Sigmoid colon (tissue), 7 donors: ENCODE results near the gene DCBLD2. TPM values are rescaled to one million over a fixed set of nuclear protein-coding genes. Genes with fewer than 3 reads are reported as not detected.

Source experiments
- DNase-seq: peaks from one replicate; pipeline ENCODE4 v3.0.0-alpha.2; 2019
- H3K27ac ChIP-seq, 4 donors: fragments of 200-600 bp; sonication (generic); one replicate each; pipeline ENCODE4 v1.5.1; 2016 to 2019; ENCODE audit warnings: mild to moderate bottlenecking in 1 of 4
- H3K27me3 ChIP-seq, 3 donors: fragments of 200-600 bp; sonication (generic); one replicate each; pipeline ENCODE4 v1.5.1; 2019; ENCODE audit warnings: mild to moderate bottlenecking in 1 of 3
- H3K36me3 ChIP-seq, 4 donors: fragments of 200-600 bp; sonication (generic); one replicate each; pipeline ENCODE4 v1.5.1; 2016 to 2019
- H3K4me1 ChIP-seq, 4 donors: fragments of 200-600 bp; sonication (generic); one replicate each; pipeline ENCODE4 v1.5.1; 2017 to 2019
- H3K4me3 ChIP-seq, 4 donors: fragments of 200-600 bp; sonication (generic); one replicate each; pipeline ENCODE4 v1.5.1; 2017 to 2019; ENCODE audit warnings: mild to moderate bottlenecking in 2 of 4, moderate library complexity in 1 of 4
- H3K9me3 ChIP-seq, 4 donors: fragments of 200-600 bp in 3 of 4; sonication (generic) in 3 of 4; one replicate each; pipeline versions ENCODE4 v1.5.1 to v1.6.1; 2013 to 2019
- CTCF ChIP-seq, 4 experiments: fragments of 450-650 bp in 3 of 4; fragments of 200-600 bp in 1 of 4; IDR thresholded peaks; one replicate each; pipeline ENCODE4 v1.5.1; 2016 to 2019; ENCODE audit warnings: antibody characterized with exemption in 4 of 4, mild to moderate bottlenecking in 3 of 4, moderate library complexity in 2 of 4
- EP300 ChIP-seq, 4 donors: sonication (generic); formaldehyde crosslinking; IDR thresholded peaks; one replicate each; pipeline ENCODE4 v1.6.1; 2017; ENCODE audit warnings: antibody characterized with exemption in 4 of 4
- POLR2A ChIP-seq, 2 donors: fragments of 450-650 bp; IDR thresholded peaks; one replicate each; pipeline ENCODE4 v1.6.1; 2016; ENCODE audit warnings: antibody characterized with exemption in 2 of 2, mild to moderate bottlenecking in 2 of 2, moderate library complexity in 2 of 2
- POLR2AphosphoS5 ChIP-seq, 4 donors: sonication (generic); formaldehyde crosslinking; IDR thresholded peaks; one replicate each; pipeline ENCODE4 v1.6.1; 2017; ENCODE audit warnings: antibody characterized with exemption in 4 of 4
- WGBS, 2 donors: extraction: QIAGEN DNeasy Blood & Tissue Kit; methylation state at CpG; one replicate each; pipeline ENCODE4 v1.1.7; 2013; 5-methylcytosine and 5-hydroxymethylcytosine counted together
- intact Hi-C: fragments of 100-400 bp; cut with DNase I; formaldehyde crosslinking; loops from one replicate; pipeline ENCODE4 v1.15.1; 2023
- polyA plus RNA-seq, 3 donors: library from polyadenylated mRNA; stranded (reverse); fragments of 200-250 nt; gene quantifications; one replicate each; pipeline ENCODE4 v1.2.3, GENCODE V29; 2013
- total RNA-seq, 4 donors: library from RNA; depleted of rRNA; stranded (reverse); fragments of >200 nt; gene quantifications; one replicate each; pipeline ENCODE4 v1.1.0, GENCODE V29; 2016
- donor health status: healthy with polysubstance abuse.
- donor health status: Bipolar disorder and iron deficiency.
- donor health status: healthy.

The DCBLD2 gene
- total and polyA plus RNA-seq, 7 donors: 1.2 to 56.5 (median 38.8) TPM

GRCh38 chr3:98921957-98922356, 20.5 kb upstream of the DCBLD2 start:
- 83% methylated on average over 2 of the region's 2 CpGs for WGBS, 2 donors
- intact Hi-C loops: no loop called here

GRCh38 chr3:98920166-98920565, 18.7 kb upstream of the DCBLD2 start:
- TF ChIP-seq POLR2A (IDR thresholded peaks at IDR 0.05) (no peak), EP300 (IDR thresholded peaks at IDR 0.05) (no peak), POLR2AphosphoS5 (IDR thresholded peaks at IDR 0.05) (no peak), CTCF (IDR thresholded peaks at IDR 0.05) (no peak)
- H3K27me3 ChIP-seq: no peaks in the 10 kb centered on the region
- DNase-seq: no peak
- H3K27ac ChIP-seq: no peak overlapping the region
- intact Hi-C loops: no loop called here
- H3K4me1 ChIP-seq: peaks cover 0 to 15% (median 5%) of the 10 kb centered on the region in 4 donors
- H3K36me3 ChIP-seq: no peaks in the 10 kb centered on the region
- H3K4me3 ChIP-seq: no peak overlapping the region
- H3K9me3 ChIP-seq: no peaks in the 10 kb centered on the region
- 97 to 98% methylated on average over 2 of the region's 2 CpGs for WGBS, 2 donors

More at GRCh38 chr3:98921957-98922356, 20.5 kb upstream of the DCBLD2 start:
- Histone ChIP-seq H3K4me1 (peaks cover 0 to 15% (median 5%) of the 10 kb centered on the region in 4 donors), H3K27me3 (no peaks in the 10 kb centered on the region), H3K9me3 (no peaks in the 10 kb centered on the region), H3K27ac (no peak overlapping the region), H3K36me3 (no peaks in the 10 kb centered on the region), H3K4me3 (no peak overlapping the region)
- DNase-seq: no peak
- TF ChIP-seq POLR2A (IDR thresholded peaks at IDR 0.05): no peak
- TF ChIP-seq CTCF (IDR thresholded peaks at IDR 0.05): no peak
- TF ChIP-seq POLR2AphosphoS5 (IDR thresholded peaks at IDR 0.05): no peak
- no peak for TF ChIP-seq EP300 (IDR thresholded peaks at IDR 0.05)

- DNase-seq: no peak
- intact Hi-C loops: no loop called here
- no peak overlapping the region for H3K4me3 ChIP-seq
- H3K27ac ChIP-seq: no peak overlapping the region
- no peak for TF ChIP-seq POLR2AphosphoS5 (IDR thresholded peaks at IDR 0.05)
- TF ChIP-seq CTCF (IDR thresholded peaks at IDR 0.05): no peak
- no peak for TF ChIP-seq POLR2A (IDR thresholded peaks at IDR 0.05)
- TF ChIP-seq EP300 (IDR thresholded peaks at IDR 0.05): no peak
- no peaks in the 10 kb centered on the region for H3K27me3 ChIP-seq
- no peaks in the 10 kb centered on the region for H3K9me3 ChIP-seq
- peaks cover 0 to 15% (median 5%) of the 10 kb centered on the region in 4 donors for H3K4me1 ChIP-seq
- no peaks in the 10 kb centered on the region for H3K36me3 ChIP-seq
Observed at GRCh38 chr3:98918586-98918985, 17.1 kb upstream of the DCBLD2 start.

- H3K9me3 ChIP-seq: no peaks in the 10 kb centered on the region
- no peaks in the 10 kb centered on the region for H3K27me3 ChIP-seq
- TF ChIP-seq POLR2A (IDR thresholded peaks at IDR 0.05) (no peak), EP300 (IDR thresholded peaks at IDR 0.05) (no peak), CTCF (IDR thresholded peaks at IDR 0.05) (no peak), POLR2AphosphoS5 (IDR thresholded peaks at IDR 0.05) (no peak)
- intact Hi-C loops: no loop called here
- H3K27ac ChIP-seq: no peak overlapping the region
- 78 to 83% methylated on average over 1 of the region's 1 CpG for WGBS, 2 donors
- H3K4me3 ChIP-seq: no peak overlapping the region
- DNase-seq: no peak
- peaks cover 0 to 15% (median 5%) of the 10 kb centered on the region in 4 donors for H3K4me1 ChIP-seq
- H3K36me3 ChIP-seq: no peaks in the 10 kb centered on the region
Observed at GRCh38 chr3:98917608-98918007, 16.1 kb upstream of the DCBLD2 start.
